Measurements from ENCODE around the gene SHISA5. TPM values are rescaled to one million over a fixed set of nuclear protein-coding genes. Genes with fewer than 3 reads are reported as not detected.
"Not testable (repeated sequence)": the region's sequence is repeated elsewhere in the genome, so short reads cannot be mapped to it uniquely, and the experiment has no call there.

SHISA5 gene
- total RNA-seq = 100 to 1,000 TPM; 211 to 237 (median 218) TPM
- 166 TPM for total RNA-seq (2013)

GRCh38 chr3:48504051-48504946, at the start of gene SHISA5:
SHISA5 (minus strand) TSS chr3:48504174; CDS start chr3:48504094, 80 bp downstream.
- H3K4me1 Mint-ChIP-seq = peaks cover 14 to 49% of the 10 kb centered on the region in 2 donors
- intact Hi-C loops (cut with micrococcal nuclease) = no loop called here
- H3K27ac Mint-ChIP-seq = peak within 1 kb of the TSS; percentile 78 to 88
- H3K36me3 Mint-ChIP-seq = no peaks in the 10 kb centered on the region
- H3K27ac ChIP-seq (ENCODE audit: low read length) = peak within 1 kb of the TSS; percentile 64
- H3K4me1 ChIP-seq (ENCODE audit: control insufficient read depth, insufficient read depth, low read length) = peaks cover 31% of the 10 kb centered on the region
- no peak for TF ChIP-seq CTCF (IDR thresholded peaks at IDR 0.05)
- no peaks in the 10 kb centered on the region for H3K9me3 ChIP-seq (ENCODE audit: control insufficient read depth, insufficient read depth, low read length)
- H3K9me3 Mint-ChIP-seq = no peaks in the 10 kb centered on the region
- peak within 1 kb of the TSS; percentile 53 for H3K4me3 ChIP-seq (ENCODE audit: low read length)
- no peaks in the 10 kb centered on the region for H3K27me3 Mint-ChIP-seq (ENCODE audit: low read depth in 2 of 2)
- ATAC-seq (peak; percentile 70 to 74 (median 70)), DNase-seq (peak; percentile 45 to 68)
- H3K4me3 Mint-ChIP-seq = peak within 1 kb of the TSS; percentile 84
- H3K36me3 ChIP-seq (ENCODE audit: control insufficient read depth, insufficient read depth, low read length) = no peaks in the 10 kb centered on the region
- WGBS (ENCODE audit: insufficient coverage) = 5% methylated on average over 66 of the region's 66 CpGs
- H3K27me3 ChIP-seq (ENCODE audit: control insufficient read depth, insufficient read depth, low read length) = no peaks in the 10 kb centered on the region

- intact Hi-C loops (cut with micrococcal nuclease) = no loop called here
Measured at GRCh38 chr3:48553361-48553760, 49.4 kb upstream of the SHISA5 start.

GRCh38 chr3:48552111-48552951, 48.4 kb upstream of the SHISA5 start:
- no peak for DNase-seq
- no peak for ATAC-seq
- intact Hi-C loops (cut with micrococcal nuclease) = no loop called here
- Mint-ChIP-seq H3K9me3 (no peaks in the 10 kb centered on the region), H3K4me1 (peaks cover 0 to 10% of the 10 kb centered on the region in 2 donors), H3K27me3 (ENCODE audit: low read depth in 2 of 2) (no peaks in the 10 kb centered on the region), H3K36me3 (no peaks in the 10 kb centered on the region), H3K27ac (no peak overlapping the region), H3K4me3 (no peak overlapping the region)
- H3K4me3 ChIP-seq (ENCODE audit: low read length) = no peak overlapping the region
- H3K4me1 ChIP-seq (ENCODE audit: control insufficient read depth, insufficient read depth, low read length) = peaks cover 21% of the 10 kb centered on the region
- WGBS (ENCODE audit: insufficient coverage) = 87% methylated on average over 14 of the region's 14 CpGs
- no peaks in the 10 kb centered on the region for H3K9me3 ChIP-seq (ENCODE audit: control insufficient read depth, insufficient read depth, low read length)
- no peaks in the 10 kb centered on the region for H3K27me3 ChIP-seq (ENCODE audit: control insufficient read depth, insufficient read depth, low read length)
- H3K27ac ChIP-seq (ENCODE audit: low read length) = no peak overlapping the region
- no peaks in the 10 kb centered on the region for H3K36me3 ChIP-seq (ENCODE audit: control insufficient read depth, insufficient read depth, low read length)
- TF ChIP-seq CTCF (IDR thresholded peaks at IDR 0.05) = no peak

More at GRCh38 chr3:48553361-48553760, 49.4 kb upstream of the SHISA5 start:
- no peaks in the 10 kb centered on the region for H3K9me3 ChIP-seq (ENCODE audit: control insufficient read depth, insufficient read depth, low read length)
- no peaks in the 10 kb centered on the region for H3K9me3 Mint-ChIP-seq
- no peak overlapping the region for H3K4me3 Mint-ChIP-seq
- no peaks in the 10 kb centered on the region for H3K27me3 Mint-ChIP-seq (ENCODE audit: low read depth in 2 of 2)
- TF ChIP-seq CTCF (IDR thresholded peaks at IDR 0.05) = no peak
- no peak overlapping the region for H3K27ac ChIP-seq (ENCODE audit: low read length)
- DNase-seq (no peak), ATAC-seq (no peak)
- H3K4me3 ChIP-seq (ENCODE audit: low read length) = no peak overlapping the region
- H3K4me1 ChIP-seq (ENCODE audit: control insufficient read depth, insufficient read depth, low read length) = peaks cover 31% of the 10 kb centered on the region
- 74% methylated on average over 5 of the region's 5 CpGs for WGBS (ENCODE audit: insufficient coverage)
- no peaks in the 10 kb centered on the region for H3K36me3 Mint-ChIP-seq
- no peaks in the 10 kb centered on the region for H3K27me3 ChIP-seq (ENCODE audit: control insufficient read depth, insufficient read depth, low read length)
- H3K27ac Mint-ChIP-seq = no peak overlapping the region
- H3K4me1 Mint-ChIP-seq = peaks cover 6 to 17% of the 10 kb centered on the region in 2 donors
- no peaks in the 10 kb centered on the region for H3K36me3 ChIP-seq (ENCODE audit: control insufficient read depth, insufficient read depth, low read length)

- H3K36me3 Mint-ChIP-seq; H3K36me3 ChIP-seq (ENCODE audit: control insufficient read depth, insufficient read depth, low read length); H3K9me3 Mint-ChIP-seq; H3K27me3 Mint-ChIP-seq (ENCODE audit: low read depth in 2 of 2); H3K27me3 ChIP-seq (ENCODE audit: control insufficient read depth, insufficient read depth, low read length); H3K9me3 ChIP-seq (ENCODE audit: control insufficient read depth, insufficient read depth, low read length); ATAC-seq; H3K27ac Mint-ChIP-seq; intact Hi-C loops (cut with micrococcal nuclease); H3K4me3 ChIP-seq (ENCODE audit: low read length); DNase-seq; H3K27ac ChIP-seq (ENCODE audit: low read length); H3K4me1 Mint-ChIP-seq; H3K4me3 Mint-ChIP-seq: not testable (repeated sequence)
- WGBS (ENCODE audit: insufficient coverage) = 90% methylated on average over 7 of the region's 7 CpGs
- H3K4me1 ChIP-seq (ENCODE audit: control insufficient read depth, insufficient read depth, low read length) = peaks cover 17% of the 10 kb centered on the region
Measured at GRCh38 chr3:48551651-48552050, 47.7 kb upstream of the SHISA5 start.
